Endothelial cell of umbilical vein (primary cell): ENCODE results near the gene AJAP1. TPM values are rescaled to one million over a fixed set of nuclear protein-coding genes. Genes with fewer than 3 reads are reported as not detected.

Source experiments
- BruUV-seq: library from RNA; stranded (reverse); fragments of 400-500 nt; replicated peaks from 2 replicates; lab custom pipeline; 2021; lab: Mats Ljungman, UMichigan
- CTCF ChIA-PET: fragments of 300-600, 350-600 bp; sonication (Branson Sonifier 250); formaldehyde crosslinking; loops from one replicate; lab custom pipeline; 2021; ENCODE audit warnings: antibody characterized with exemption, inconsistent platforms; lab: Charles Lee
- POLR2A ChIA-PET: fragments of 300-600, 350-600 bp; sonication (Branson Sonifier 250); formaldehyde crosslinking; loops from one replicate; lab custom pipeline; 2021; ENCODE audit warnings: antibody characterized with exemption, inconsistent platforms; lab: Charles Lee
- DNase-seq: peaks from one replicate; pipeline ENCODE4 v3.0.0-alpha.2; 2011; ENCODE audit warnings: low read depth, low spot score
- FAIRE-seq: peaks from 2 replicates; lab custom pipeline; 2011; peaks lifted over from hg19 to GRCh38; lab: Jason Lieb, UNC
- H2AFZ ChIP-seq: 2 replicates; pipeline ENCODE4 v1.6.0; 2012; ENCODE audit warnings: low read depth, low read length, control low read depth, inconsistent platforms
- H3K27ac ChIP-seq: 2 replicates; pipeline ENCODE4 v1.5.1; 2011; ENCODE audit warnings: low read depth, mild to moderate bottlenecking, control low read depth, low read length, moderate library complexity; ENCODE audit not compliant: insufficient read depth
- H3K27me3 ChIP-seq, 2 experiments: 2 replicates each; pipeline versions ENCODE4 v1.6.0 to v1.6.1; 2011; ENCODE audit warnings: low read length in 2 of 2, mixed read lengths in 1 of 2; ENCODE audit not compliant: control insufficient read depth in 2 of 2, insufficient read depth in 2 of 2
- H3K36me3 ChIP-seq, 2 experiments: 2 replicates in 1 of 2; 3 replicates in 1 of 2; pipeline ENCODE4 v1.5.1; 2011; ENCODE audit warnings: low read length in 2 of 2, mild to moderate bottlenecking in 1 of 2, moderate library complexity in 1 of 2; ENCODE audit not compliant: control insufficient read depth in 2 of 2, insufficient read depth in 2 of 2; ENCODE audit errors: extremely low read depth in 1 of 2
- H3K4me1 ChIP-seq: 3 replicates; pipeline ENCODE4 v1.5.1; 2011; ENCODE audit warnings: mild to moderate bottlenecking, low read length; ENCODE audit not compliant: control insufficient read depth, insufficient read depth; ENCODE audit errors: extremely low read depth
- H3K4me2 ChIP-seq: 2 replicates; pipeline ENCODE4 v1.6.1; 2011; ENCODE audit warnings: low read length, control low read depth, mixed read lengths; ENCODE audit not compliant: insufficient read depth
- H3K4me3 ChIP-seq, 3 experiments: fragments of 200-600 bp in 1 of 3; sonication (generic), shearing (Covaris generic) in 1 of 3; replicated peaks in 1 of 3; 2 replicates each; pipeline ENCODE4 v1.5.1; 2011 to 2016; ENCODE audit warnings: control low read depth in 3 of 3, low read length in 3 of 3, mild to moderate bottlenecking in 2 of 3, inconsistent platforms in 1 of 3, low read depth in 1 of 3, moderate library complexity in 1 of 3; ENCODE audit not compliant: insufficient read depth in 1 of 3
- H3K79me2 ChIP-seq: 2 replicates; pipeline ENCODE4 v1.6.0; 2012; ENCODE audit warnings: low read length, inconsistent platforms; ENCODE audit not compliant: control insufficient read depth, insufficient read depth
- H3K9ac ChIP-seq: replicated peaks from 2 replicates; pipeline ENCODE3; 2011; ENCODE audit warnings: low read length, control low read depth; ENCODE audit not compliant: insufficient read depth; ENCODE audit errors: extremely low read depth
- H3K9me1 ChIP-seq: replicated peaks from 3 replicates; pipeline ENCODE4 v1.6.0; 2011; ENCODE audit warnings: mild to moderate bottlenecking, low read length; ENCODE audit not compliant: control insufficient read depth, insufficient read depth; ENCODE audit errors: extremely low read depth
- H3K9me3 ChIP-seq: replicated peaks from 2 replicates; pipeline ENCODE4 v1.5.1; 2012; ENCODE audit warnings: low read length, inconsistent platforms; ENCODE audit not compliant: control insufficient read depth, insufficient read depth
- H4K20me1 ChIP-seq: replicated peaks from 2 replicates; pipeline ENCODE3; 2011; ENCODE audit warnings: mild to moderate bottlenecking, low read length; ENCODE audit not compliant: control insufficient read depth, insufficient read depth; ENCODE audit errors: extremely low read depth
- CTCF ChIP-seq, 2 donors: IDR thresholded peaks; 1 replicate in 1 of 2; 2 replicates in 1 of 2; pipeline ENCODE4 v1.5.1; 2011; ENCODE audit warnings: low read length in 2 of 2, mild to moderate bottlenecking in 2 of 2, moderate library complexity in 2 of 2, control low read depth in 1 of 2, inconsistent platforms in 1 of 2, low read depth in 1 of 2; ENCODE audit not compliant: insufficient read depth in 1 of 2; ENCODE audit errors: extremely low read depth in 1 of 2
- EZH2 ChIP-seq: IDR thresholded peaks from 2 replicates; pipeline ENCODE4 v1.6.1; 2012; ENCODE audit warnings: borderline replicate concordance, low read depth, mild to moderate bottlenecking, moderate library complexity, low read length, inconsistent platforms; ENCODE audit not compliant: severe bottlenecking
- FOS ChIP-seq: IDR thresholded peaks from 2 replicates; pipeline ENCODE4 v1.6.1; 2011; ENCODE audit warnings: mild to moderate bottlenecking, low read length, moderate library complexity, borderline replicate concordance; ENCODE audit not compliant: insufficient read depth
- GATA2 ChIP-seq: IDR thresholded peaks from 2 replicates; pipeline ENCODE4 v1.7.0; 2011; ENCODE audit warnings: low read depth, mild to moderate bottlenecking, moderate library complexity, mixed read lengths, low read length; ENCODE audit not compliant: insufficient read length, insufficient read depth
- JUN ChIP-seq: IDR thresholded peaks from 2 replicates; pipeline ENCODE4 v1.6.1; 2011; ENCODE audit warnings: borderline replicate concordance, low read depth; ENCODE audit not compliant: insufficient read length, insufficient read depth
- MAX ChIP-seq: IDR thresholded peaks from 2 replicates; pipeline ENCODE4 v1.6.1; 2011; ENCODE audit not compliant: insufficient read depth, insufficient read length
- MYC ChIP-seq: IDR thresholded peaks from one replicate; pipeline ENCODE4 v1.6.1; 2011; ENCODE audit warnings: mild to moderate bottlenecking, low read depth, low read length
- POLR2A ChIP-seq: IDR thresholded peaks from 2 replicates; pipeline ENCODE4 v1.6.1; 2012; ENCODE audit warnings: low read depth, mild to moderate bottlenecking, control low read depth, low read length
- POLR2AphosphoS5 ChIP-seq: IDR thresholded peaks from 2 replicates; pipeline ENCODE4 v1.6.1; 2012; ENCODE audit warnings: low read depth, mild to moderate bottlenecking, control low read depth, low read length, moderate library complexity; ENCODE audit not compliant: insufficient read depth
- dilution Hi-C: fragments of 300-500 bp; cut with MboI; formaldehyde crosslinking; loops from one replicate; pipeline ENCODE4 v1.15.0; 2019; ENCODE audit warnings: low sequenced_read_pairs; ENCODE audit not compliant: extremely low pct_ligation_motif_present
- intact Hi-C: fragments of 100-400 bp; cut with micrococcal nuclease; formaldehyde crosslinking; loops from one replicate; pipeline ENCODE4 v1.10.0; 2022
- polyA plus RNA-seq, 4 experiments: library from polyadenylated mRNA; depleted of rRNA in 3 of 4; stranded (reverse) in 3 of 4; unstranded in 1 of 4; fragments of >200 nt; gene quantifications; 2 replicates each; pipeline versions ENCODE4 v1.2.1 to v1.2.3, GENCODE V29; 2011 to 2012; ENCODE audit warnings: missing spikeins in 1 of 4
- total RNA-seq: library from RNA; stranded (reverse); gene quantifications from 2 replicates; pipeline ENCODE4 v1.2.3, GENCODE V29; 2021

Gene AJAP1
- total and polyA plus RNA-seq, 2 donors (not counting 3 experiments of a cell fraction or from before 2014, with no cell fraction given): not detected

GRCh38 chr1:4693331-4693730 is 38.9 kb downstream of the AJAP1 start:
- dilution Hi-C loops (no loop called here), intact Hi-C loops (no loop called here)
- BruUV-seq: no TSS peak
- no peaks in the 10 kb centered on the region for H3K4me1 ChIP-seq
- no peak overlapping the region for H3K27ac ChIP-seq
- DNase-seq (no peak), FAIRE-seq (no peak)
- ChIA-PET CTCF (no interaction called here), POLR2A (no interaction called here)
- H3K4me3 ChIP-seq: no peak overlapping the region
- no peaks in the 10 kb centered on the region for H3K9me1 ChIP-seq
- H2AFZ ChIP-seq: no peak overlapping the region
- no peaks in the 10 kb centered on the region for H3K36me3 ChIP-seq
- no peaks in the 10 kb centered on the region for H3K27me3 ChIP-seq
- H3K4me2 ChIP-seq: no peak overlapping the region
- H3K79me2 ChIP-seq: no peaks in the 10 kb centered on the region
- peaks cover 4% of the 10 kb centered on the region for H3K9me3 ChIP-seq
- no peak for TF ChIP-seq GATA2
- TF ChIP-seq POLR2A: no peak
- TF ChIP-seq EZH2: no peak
- no peak for TF ChIP-seq CTCF (IDR thresholded peaks at IDR 0.05; ENCODE audit: extremely low read depth in 1 of 2, insufficient read depth in 1 of 2, low read depth in 1 of 2, low read length in 2 of 2)
- TF ChIP-seq POLR2AphosphoS5: no peak
- no peak for TF ChIP-seq MYC
- TF ChIP-seq JUN: no peak
- H3K9ac ChIP-seq: no peak overlapping the region
- H4K20me1 ChIP-seq: no peaks in the 10 kb centered on the region

DNA sequence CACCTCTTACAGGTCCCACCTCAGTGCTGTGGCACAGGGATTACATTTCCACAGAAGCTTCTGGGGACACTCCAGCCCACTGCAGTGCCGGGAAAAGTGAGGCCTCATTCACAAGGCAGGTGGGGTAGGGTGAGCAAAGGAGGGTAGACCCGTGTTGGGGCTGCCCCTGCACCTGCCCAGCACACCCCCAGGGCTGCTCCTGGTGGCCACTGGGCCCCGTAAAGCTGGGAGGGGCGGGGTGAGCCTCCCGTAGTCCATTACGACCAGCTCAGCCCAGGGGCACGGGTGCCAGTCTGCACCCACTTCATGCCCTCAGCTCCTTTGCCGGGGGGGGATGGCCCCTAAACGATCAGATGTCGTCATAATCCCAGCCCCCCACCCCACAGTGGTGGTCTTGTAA is 39.5 kb downstream of the AJAP1 start:
- no peak overlapping the region for H3K9ac ChIP-seq
- intact Hi-C loops: no loop called here
- no peaks in the 10 kb centered on the region for H3K4me1 ChIP-seq
- ChIA-PET CTCF (no interaction called here), POLR2A (no interaction called here)
- no TSS peak for BruUV-seq
- H3K27me3 ChIP-seq: no peaks in the 10 kb centered on the region
- H3K9me1 ChIP-seq: no peaks in the 10 kb centered on the region
- no peak for DNase-seq
- no peak overlapping the region for H3K27ac ChIP-seq
- H3K4me2 ChIP-seq: no peak overlapping the region
- no peaks in the 10 kb centered on the region for H4K20me1 ChIP-seq
- no peak for FAIRE-seq
- H2AFZ ChIP-seq: no peak overlapping the region
- no peak overlapping the region for H3K4me3 ChIP-seq
- no peak for TF ChIP-seq GATA2
- TF ChIP-seq POLR2A: no peak
- no peak for TF ChIP-seq MAX
- no peak for TF ChIP-seq JUN
- no peak for TF ChIP-seq EZH2
- no peak for TF ChIP-seq CTCF (IDR thresholded peaks at IDR 0.05; ENCODE audit: extremely low read depth in 1 of 2, insufficient read depth in 1 of 2, low read depth in 1 of 2, low read length in 2 of 2)
- TF ChIP-seq FOS: no peak
- TF ChIP-seq POLR2AphosphoS5: no peak
- no peak for TF ChIP-seq MYC
- H3K79me2 ChIP-seq: no peaks in the 10 kb centered on the region
- H3K9me3 ChIP-seq: peaks cover 4% of the 10 kb centered on the region
- no peaks in the 10 kb centered on the region for H3K36me3 ChIP-seq
- dilution Hi-C loops: no loop called here
